ENCODE results near the gene SHMT2.

Gene SHMT2

GRCh38 chr12:57241402-57242310 lies 12.1 kb downstream of the SHMT2 start:
- peak overlapping the region; percentile 69 for H3K4me3 ChIP-seq (ENCODE audit: low read depth, low read length)
- TF ChIP-seq CTCF (IDR thresholded peaks at IDR 0.05; ENCODE audit: insufficient read depth, low read length, missing control alignments): no peak
- POLR2A ChIA-PET: interaction anchor here (1.0 to 4.6 kb wide), 6 partner anchors 9 to 151 kb away, joined by 3 to 74 read pairs (median 4); partner anchors contain the start of genes NXPH4 and SHMT2
- no peak for DNase-seq (ENCODE audit: low read depth, low spot score)
- CTCF ChIA-PET: interaction anchor here (0.6 to 38.5 kb wide), 29 partner anchors 12 to 275 kb away, joined by 3 to 880 read pairs (median 5); partner anchors contain the start of genes GLI1, INHBE, LRP1 and NXPH4

GRCh38 chr12:57242329-57242690 lies 12.8 kb downstream of the SHMT2 start:
- ChIA-PET CTCF (interaction anchor here (0.6 to 38.5 kb wide), 31 partner anchors 11 to 274 kb away, joined by 3 to 880 read pairs (median 4); partner anchors contain the start of genes GLI1, INHBE, LRP1 and NXPH4), POLR2A (interaction anchor here (1.0 kb wide), 3 partner anchors 12 to 151 kb away, joined by 3 to 4 read pairs (median 3); partner anchors contain the start of gene SHMT2)
- no peak overlapping the region for H3K4me3 ChIP-seq (ENCODE audit: low read depth, low read length)
- TF ChIP-seq CTCF (IDR thresholded peaks at IDR 0.05; ENCODE audit: insufficient read depth, low read length, missing control alignments): no peak
- no peak for DNase-seq (ENCODE audit: low read depth, low spot score)

GRCh38 chr12:57242691-57243454 lies 13.4 kb downstream of the SHMT2 start:
- POLR2A ChIA-PET: interaction anchor here (0.6 to 1.0 kb wide), 4 partner anchors 12 to 152 kb away, joined by 3 to 4 read pairs (median 3); partner anchors contain the start of gene SHMT2
- peak; percentile 79 for TF ChIP-seq CTCF (IDR thresholded peaks at IDR 0.05; ENCODE audit: insufficient read depth, low read length, missing control alignments)
- CTCF ChIA-PET: interaction anchor here (0.7 to 38.5 kb wide), 36 partner anchors 10 to 274 kb away, joined by 3 to 880 read pairs (median 4); partner anchors contain the start of genes GLI1, INHBE, LRP1 and NAB2
- H3K4me3 ChIP-seq (ENCODE audit: low read depth, low read length): peak overlapping the region; percentile 49
- DNase-seq (ENCODE audit: low read depth, low spot score): no peak

GRCh38 chr12:57243521-57244311 lies 14.2 kb downstream of the SHMT2 start:
- no peak for DNase-seq (ENCODE audit: low read depth, low spot score)
- ChIA-PET POLR2A (interaction anchor here (0.6 to 1.0 kb wide), 2 partner anchors 14 to 96 kb away, joined by 3 read pairs; partner anchors contain the start of gene SHMT2), CTCF (interaction anchor here (0.6 to 38.5 kb wide), 31 partner anchors 10 to 228 kb away, joined by 3 to 880 read pairs (median 4); partner anchors contain the start of genes GLI1, INHBE, NAB2 and NXPH4)
- H3K4me3 ChIP-seq (ENCODE audit: low read depth, low read length): peak overlapping the region; percentile 49
- TF ChIP-seq CTCF (IDR thresholded peaks at IDR 0.05; ENCODE audit: insufficient read depth, low read length, missing control alignments): peak; percentile 72

GRCh38 chr12:57244312-57244696 lies 14.8 kb downstream of the SHMT2 start:
- ChIA-PET CTCF (interaction anchor here (0.6 to 38.5 kb wide), 19 partner anchors 9 to 213 kb away, joined by 3 to 880 read pairs (median 7); partner anchors contain the start of genes GLI1, INHBE, NAB2 and NXPH4), POLR2A (no interaction called here)
- no peak overlapping the region for H3K4me3 ChIP-seq (ENCODE audit: low read depth, low read length)
- DNase-seq (ENCODE audit: low read depth, low spot score): no peak
- no peak for TF ChIP-seq CTCF (IDR thresholded peaks at IDR 0.05; ENCODE audit: insufficient read depth, low read length, missing control alignments)

Data from AG04449 (cell line).